HG02642 (cell line): Measurements from ENCODE around the gene LRRC49.
"Not testable (repeated sequence)": the region's sequence is repeated elsewhere in the genome, so short reads cannot be mapped to it uniquely, and the experiment has no call there.

Source experiments
- ATAC-seq: cut with Tn5 transposase; IDR thresholded peaks from one replicate; pipeline ENCODE4 v1.9.1; 2021; ENCODE audit warnings: mild to moderate bottlenecking; ENCODE audit not compliant: unreplicated experiment, poor library complexity

Gene LRRC49, protein sequence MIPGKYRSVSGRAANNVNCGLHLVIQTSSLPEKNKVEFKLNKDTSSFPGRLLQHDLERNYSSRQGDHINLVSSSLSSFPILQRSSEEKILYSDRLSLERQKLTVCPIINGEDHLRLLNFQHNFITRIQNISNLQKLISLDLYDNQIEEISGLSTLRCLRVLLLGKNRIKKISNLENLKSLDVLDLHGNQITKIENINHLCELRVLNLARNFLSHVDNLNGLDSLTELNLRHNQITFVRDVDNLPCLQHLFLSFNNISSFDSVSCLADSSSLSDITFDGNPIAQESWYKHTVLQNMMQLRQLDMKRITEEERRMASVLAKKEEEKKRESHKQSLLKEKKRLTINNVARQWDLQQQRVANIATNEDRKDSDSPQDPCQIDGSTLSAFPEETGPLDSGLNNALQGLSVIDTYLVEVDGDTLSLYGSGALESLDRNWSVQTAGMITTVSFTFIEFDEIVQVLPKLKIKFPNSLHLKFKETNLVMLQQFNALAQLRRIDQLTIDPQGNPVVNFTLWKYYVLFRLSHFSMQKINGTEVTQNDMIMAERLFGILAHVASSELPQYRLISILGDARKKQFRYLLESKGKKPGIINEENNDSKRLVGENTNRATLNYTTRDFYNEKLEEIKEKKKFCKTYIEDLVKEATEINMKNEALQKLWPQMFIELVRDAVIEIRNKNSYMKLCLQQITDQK

GRCh38 chr15:70892002-70892911 is at the start of gene LRRC49, which contains the start of gene THAP10:
TSS of gene LRRC49 (plus strand) at chr15:70892826. CDS start at chr15:70892895, 69 bp downstream.
TSS of gene THAP10 (minus strand) at chr15:70892433. CDS start at chr15:70892272, 161 bp downstream.
- peak; percentile 79 for ATAC-seq

DNA sequence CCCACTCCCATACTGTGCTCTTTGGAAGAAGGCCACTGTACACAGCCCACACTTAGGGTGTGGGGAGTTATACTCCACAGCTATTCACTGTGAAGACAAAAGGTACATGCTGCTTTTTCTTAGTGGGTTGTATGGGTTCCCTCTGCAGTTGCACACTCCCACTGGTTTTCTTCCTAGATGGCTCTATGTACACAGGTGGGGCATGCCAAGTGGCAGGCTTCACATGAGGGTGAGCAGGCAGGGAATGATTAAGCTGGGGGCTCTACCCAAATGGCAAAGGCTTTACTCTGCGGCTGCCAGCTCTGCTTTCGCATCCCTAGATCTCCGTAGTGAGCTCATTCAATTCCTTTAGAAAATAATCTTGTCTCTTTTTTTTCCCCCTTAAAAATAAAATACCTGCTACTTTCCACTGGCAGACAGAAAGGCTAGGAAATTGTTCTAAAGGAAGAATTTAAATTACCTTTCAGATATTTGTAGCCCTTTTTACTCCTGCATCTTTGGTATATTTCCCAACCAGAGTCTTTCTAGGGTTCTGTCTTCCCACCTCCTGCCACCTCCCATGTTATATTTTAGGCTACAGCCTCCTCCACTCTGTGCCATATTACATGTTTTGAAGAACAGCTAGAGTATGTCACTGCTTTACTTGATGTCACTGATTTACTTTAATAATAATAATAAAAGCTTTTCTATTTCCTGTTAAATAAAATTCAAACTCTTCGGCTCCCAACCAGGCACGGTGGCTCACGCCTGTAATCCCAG is 46.8 kb upstream of the LRRC49 start:
- ATAC-seq = no peak

- ATAC-seq = no peak
These were observed 40.7 kb upstream of the LRRC49 start for GRCh38 chr15:70851889-70852288.

DNA sequence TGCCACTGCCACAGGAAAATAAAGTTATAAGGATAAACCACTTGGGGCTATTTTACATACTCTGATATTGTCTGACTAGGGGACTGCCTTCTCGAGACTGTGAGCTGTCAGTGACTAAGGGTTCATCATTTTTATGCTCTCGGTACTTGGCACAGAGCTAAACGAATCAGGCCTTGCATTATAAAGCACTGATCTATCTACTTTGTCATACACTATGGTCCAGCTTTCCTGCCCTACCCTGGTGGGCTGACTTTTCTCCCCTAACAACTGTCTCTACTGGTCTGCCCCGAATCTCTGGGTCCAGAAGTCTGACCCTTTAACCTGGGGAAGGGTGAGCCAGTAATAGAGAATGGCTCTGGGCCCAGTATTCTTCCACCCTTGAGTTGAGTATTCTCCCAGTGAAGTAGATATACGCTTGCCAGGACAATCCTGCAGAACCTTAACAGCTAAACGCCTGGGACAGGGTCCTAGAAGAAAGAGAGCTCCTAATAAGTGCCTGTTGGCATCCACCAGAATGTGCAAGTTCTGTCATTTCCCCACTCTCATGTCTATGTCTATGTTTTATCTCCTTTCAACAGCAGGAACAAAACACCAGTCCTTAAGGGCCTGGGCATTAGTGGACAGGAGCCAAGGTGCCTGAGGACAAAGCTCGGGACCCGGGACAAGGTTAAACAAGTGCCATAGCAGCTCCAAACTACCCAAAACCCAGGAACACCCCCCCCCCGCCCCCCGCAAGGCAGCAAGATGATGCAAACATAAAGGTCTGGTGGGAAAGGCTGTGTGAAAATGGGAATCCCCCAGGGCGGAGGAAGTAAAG is 39.9 kb upstream of the LRRC49 start:
- no peak for ATAC-seq

- no peak for ATAC-seq
These were observed 39.2 kb upstream of the LRRC49 start for GRCh38 chr15:70853318-70853972.

GRCh38 chr15:70853973-70854665 is 38.5 kb upstream of the LRRC49 start, which contains the start of gene LARP6:
TSS of gene LARP6 (minus strand) at chr15:70854157. CDS start at chr15:70854088, 69 bp downstream.
- no peak for ATAC-seq

GRCh38 chr15:70854666-70854976 is 38.0 kb upstream of the LRRC49 start:
- no peak for ATAC-seq

GRCh38 chr15:70855764-70856163 is 36.9 kb upstream of the LRRC49 start:
- no peak for ATAC-seq

DNA sequence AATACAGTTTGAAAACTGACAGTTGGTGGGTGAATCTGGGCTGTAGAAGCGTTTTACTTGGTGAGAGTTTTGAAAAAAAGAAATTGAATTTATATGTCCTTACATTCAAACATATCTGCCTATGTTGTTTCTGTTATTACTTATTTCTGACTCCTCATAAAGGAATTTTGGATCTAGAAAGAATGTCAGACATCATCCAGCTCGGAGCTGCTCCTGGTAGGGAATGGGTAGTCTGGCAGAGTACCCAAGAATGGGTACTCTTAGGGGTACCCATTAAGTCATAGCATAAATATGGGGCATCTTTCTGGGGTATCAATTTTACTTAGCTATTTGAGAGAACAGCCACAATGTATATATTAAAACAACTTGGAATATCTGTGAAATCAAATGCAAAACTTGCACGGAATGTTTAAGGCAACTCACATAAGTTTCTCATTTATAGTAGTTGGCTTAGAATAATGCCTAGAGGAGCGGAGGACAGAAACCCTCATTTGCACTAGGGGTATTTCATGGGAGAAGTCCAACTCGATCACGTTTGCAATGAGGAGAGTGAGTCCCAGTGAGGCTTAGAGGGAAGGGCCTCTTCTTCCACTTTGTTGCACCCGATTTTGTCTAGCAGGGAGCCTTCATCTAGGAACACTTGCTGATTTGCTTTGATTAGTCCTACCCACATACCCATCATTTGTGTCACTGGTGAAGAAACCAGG is 36.3 kb upstream of the LRRC49 start:
- ATAC-seq = no peak

DNA sequence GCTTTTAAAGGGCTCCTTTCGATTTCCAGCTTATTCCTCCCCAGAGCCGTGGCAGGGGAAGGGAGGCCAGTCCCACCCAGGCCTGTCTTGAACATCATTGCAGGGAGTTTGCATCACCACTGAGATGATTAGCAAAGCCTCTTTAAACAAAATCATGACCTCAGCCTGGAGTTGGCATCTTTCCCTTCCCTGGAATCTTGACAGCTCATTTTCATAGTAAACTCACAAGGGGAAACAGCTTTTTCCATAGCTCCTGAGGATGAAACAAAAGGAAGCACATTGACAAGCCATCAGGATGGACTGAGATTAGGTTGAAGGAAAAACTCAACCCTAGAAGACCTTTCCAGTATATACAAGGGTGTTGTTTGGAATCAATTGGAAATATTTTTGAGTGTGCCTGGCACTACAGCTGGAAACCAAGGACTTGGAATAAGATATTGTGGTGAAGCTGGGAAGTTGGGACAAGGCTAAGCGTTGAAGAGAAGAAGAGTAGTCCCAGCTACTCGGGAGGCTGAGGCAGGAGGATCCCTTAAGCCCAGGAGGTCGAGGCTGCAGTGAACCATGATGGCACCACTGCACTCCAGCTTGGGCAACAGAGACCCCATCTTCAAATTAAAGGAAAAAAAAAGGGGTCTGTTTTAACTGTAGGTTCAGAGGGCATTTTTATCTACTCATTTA is 35.6 kb upstream of the LRRC49 start:
- ATAC-seq = no peak

DNA sequence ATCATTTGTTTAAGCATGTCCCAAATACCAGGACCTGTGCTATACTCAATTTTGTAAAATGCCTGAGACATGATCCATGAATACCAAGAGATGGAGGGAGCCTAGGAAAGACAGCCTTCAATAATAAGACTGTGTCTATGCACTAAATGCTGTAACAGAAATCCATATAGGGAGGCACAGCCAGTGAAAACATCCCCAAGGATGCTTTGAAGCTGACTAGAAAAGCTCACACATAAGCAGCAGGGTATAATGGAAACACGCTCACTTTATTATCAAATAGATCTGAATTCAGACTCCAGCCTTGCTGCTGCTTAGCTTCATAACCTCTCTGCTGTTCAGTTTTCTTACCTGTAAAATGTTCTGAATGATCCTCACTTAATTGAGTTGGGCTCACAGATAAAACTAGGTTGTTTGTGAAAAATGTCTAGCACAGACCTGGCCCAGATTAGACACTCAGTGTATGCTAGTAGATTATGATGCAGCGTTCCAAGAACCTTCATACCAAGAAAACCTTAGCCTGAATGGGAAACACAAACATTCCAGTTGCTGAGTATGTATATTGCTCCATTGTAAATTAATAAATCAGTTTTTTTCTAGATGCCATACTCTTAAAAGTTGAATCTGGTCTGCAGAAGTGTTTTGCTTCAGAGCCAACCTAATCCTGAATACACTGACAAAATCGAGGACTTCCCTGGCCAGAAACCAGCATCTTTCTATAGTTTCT is 34.9 kb upstream of the LRRC49 start:
- ATAC-seq = no peak

DNA sequence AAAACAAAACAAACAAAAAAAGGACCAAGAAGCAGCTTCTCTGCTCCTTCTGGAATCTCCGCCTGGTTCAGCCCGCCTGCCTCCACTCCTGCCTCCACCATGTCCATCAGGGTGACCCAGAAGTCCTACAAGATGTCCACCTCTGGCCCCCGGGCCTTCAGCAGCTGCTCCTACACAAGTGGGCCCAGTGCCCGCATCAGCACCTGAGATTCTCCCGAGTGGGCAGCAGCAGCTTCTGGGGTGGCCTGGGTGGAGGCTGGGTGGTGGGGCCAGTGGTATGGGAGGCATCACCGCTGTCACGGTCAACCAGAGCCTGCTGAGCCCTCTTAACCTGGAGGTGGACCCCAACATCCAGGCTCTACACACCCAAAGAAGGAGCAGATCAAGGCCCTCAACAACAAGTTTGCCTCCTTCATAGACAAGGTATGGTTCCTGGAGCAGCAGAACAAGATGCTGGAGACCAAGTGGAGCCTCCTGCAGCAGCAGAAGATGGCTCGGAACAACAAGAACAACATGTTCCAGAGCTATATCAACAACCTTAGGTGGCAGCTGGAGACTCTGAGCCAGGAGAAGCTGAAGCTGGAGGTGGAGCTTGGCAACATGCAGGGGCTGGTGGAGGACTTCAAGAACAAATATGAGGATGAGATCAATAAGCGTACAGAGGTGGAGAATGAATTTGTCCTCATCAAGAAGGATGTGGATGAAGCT is 33.9 kb upstream of the LRRC49 start:
- not testable (repeated sequence) for ATAC-seq

- ATAC-seq = no peak
These were observed 33.2 kb upstream of the LRRC49 start for GRCh38 chr15:70859322-70859908.

DNA sequence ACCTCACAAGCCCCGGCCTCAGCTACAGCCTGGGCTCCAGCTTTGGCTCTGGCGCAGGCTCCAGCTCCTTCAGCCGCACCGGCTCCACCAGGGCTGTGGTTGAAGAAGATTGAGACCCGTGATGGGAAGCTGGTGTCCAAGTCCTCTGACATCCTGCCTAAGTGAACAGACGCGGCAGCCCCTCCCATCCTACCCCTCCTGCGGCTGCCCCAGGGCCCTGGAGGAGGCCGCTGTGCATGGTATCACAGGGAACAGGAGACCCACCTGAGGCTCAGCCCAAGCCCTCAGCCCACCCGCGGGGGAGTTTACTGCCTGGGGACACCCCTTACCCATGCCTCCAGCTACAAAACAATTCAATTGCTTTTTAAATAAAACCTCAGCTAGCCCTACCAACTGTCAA is 32.6 kb upstream of the LRRC49 start:
- ATAC-seq = no peak
